GF-D8 (cell line): ENCODE measurements around the gene GMDS.

Experiments used
- DNase-seq: peaks from one replicate; lab custom pipeline; 2025; lab: John Stamatoyannopoulos, UW

GMDS gene

GRCh38 chr6:2035826-2036709 is 209.3 kb downstream of the GMDS start:
- DNase-seq: no peak

DNA sequence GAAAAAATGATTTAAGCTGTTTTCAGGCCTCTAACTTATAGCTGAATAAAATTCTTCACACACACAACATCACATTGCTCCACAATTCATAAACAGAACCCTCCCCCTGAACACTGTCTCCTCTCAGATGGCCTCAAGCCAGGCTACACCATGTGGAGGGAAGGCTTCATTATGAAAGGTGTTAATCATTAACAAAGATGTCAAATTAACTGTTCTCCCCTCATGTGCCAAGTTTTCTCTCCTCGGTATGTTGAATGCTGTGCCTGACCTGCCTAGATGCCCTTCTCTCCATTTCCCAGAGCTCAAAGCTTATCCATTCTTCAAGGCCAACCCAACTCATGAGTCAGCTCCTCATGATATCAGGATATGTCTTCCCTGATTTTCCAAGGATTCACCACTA is 210.4 kb downstream of the GMDS start:
- no peak for DNase-seq

- no peak for DNase-seq
These were observed 211.1 kb downstream of the GMDS start for GRCh38 chr6:2034256-2034655.

DNA sequence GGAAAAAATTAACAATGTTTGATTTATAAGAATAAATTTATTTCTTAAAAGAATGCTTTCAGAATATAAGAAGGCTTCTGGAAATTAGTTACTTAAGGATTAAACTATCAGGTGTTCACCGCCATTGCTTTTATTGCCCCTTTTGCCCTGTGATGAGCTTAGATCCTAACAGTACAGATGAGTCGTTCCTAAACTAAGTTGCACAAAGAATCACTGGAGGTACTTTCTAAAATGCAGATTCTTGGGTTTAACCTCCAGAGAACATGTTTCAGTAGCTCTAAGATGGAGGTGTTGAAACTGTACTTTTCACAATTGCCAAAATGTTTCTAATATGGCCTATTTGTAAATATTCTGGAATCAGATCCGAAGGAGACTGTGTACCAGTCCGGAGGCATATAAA is 211.9 kb downstream of the GMDS start:
- DNase-seq: no peak

GRCh38 chr6:2030682-2031244 is 214.6 kb downstream of the GMDS start:
- DNase-seq: no peak

DNA sequence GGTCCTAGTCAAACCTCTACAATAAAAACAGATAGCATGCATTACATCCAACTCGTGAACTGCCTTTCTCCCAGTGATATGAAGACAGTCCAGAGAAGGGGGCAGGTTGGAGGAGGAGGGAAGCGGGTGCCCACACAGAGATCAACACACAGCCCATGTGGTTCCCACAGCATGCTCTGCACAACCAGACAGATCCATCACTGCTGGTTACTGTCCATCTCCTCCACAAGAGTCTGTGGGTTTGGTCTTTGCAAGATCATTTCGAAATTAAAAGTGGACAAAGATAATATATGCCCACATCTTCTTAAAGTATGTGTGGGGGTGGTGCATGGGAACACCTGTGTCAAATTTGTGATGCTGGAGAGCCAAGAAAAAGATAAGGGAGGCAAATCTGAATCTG is 215.5 kb downstream of the GMDS start:
- no peak for DNase-seq

DNA sequence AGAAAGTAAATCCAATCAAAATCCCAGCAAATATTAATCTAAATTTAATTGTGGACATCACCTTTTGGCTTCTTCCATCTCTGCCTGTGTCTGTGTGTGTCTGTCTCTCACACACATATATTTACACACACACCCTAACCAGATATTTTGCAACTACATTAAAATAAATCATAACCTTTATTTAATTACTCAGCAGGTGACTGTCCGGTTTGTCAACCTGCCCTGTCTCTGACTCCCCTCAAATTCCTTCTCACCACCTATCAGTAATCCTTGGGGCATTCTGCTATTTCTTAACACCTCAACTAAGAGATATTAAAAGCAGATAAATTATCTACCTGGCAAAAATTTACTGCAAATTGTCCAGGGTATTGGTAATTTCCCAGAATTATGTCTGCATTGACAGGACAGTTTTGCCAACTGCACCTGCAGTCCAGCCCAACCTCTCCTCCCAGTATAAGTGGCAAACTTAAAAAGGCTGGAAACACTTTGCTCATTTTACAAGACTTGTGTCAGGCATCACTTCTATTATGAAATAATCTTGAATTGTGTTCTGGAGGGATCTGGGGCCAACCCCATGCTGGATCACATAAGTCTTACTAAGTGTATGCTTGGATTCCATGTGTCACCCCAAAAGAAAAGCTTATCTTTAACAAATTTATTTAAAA is 216.1 kb downstream of the GMDS start:
- DNase-seq: no peak

GRCh38 chr6:2028457-2029038 is 216.9 kb downstream of the GMDS start:
- peak; percentile 55 for DNase-seq

DNA sequence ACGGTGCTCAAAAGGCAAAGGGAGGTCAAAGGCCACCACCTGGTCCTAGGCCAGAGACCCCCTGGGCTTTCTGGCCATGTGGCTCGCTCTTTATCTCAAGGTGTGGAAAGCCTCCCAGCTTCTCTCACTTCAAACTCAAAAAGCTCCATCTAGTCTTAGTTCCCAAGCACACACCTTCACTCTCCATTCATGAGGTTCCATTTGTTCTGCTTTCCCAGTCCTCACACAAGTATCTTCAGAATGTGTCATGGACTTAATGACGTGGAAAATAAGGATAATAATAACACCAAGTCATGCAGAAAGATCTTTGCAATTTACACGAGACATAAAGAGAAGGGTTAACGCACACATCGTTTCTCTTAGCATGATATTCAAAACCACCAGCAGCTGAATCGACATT is 219.3 kb downstream of the GMDS start:
- DNase-seq: no peak

- peak; percentile 65 for DNase-seq
These were observed 223.7 kb downstream of the GMDS start for GRCh38 chr6:2021713-2022125.

DNA sequence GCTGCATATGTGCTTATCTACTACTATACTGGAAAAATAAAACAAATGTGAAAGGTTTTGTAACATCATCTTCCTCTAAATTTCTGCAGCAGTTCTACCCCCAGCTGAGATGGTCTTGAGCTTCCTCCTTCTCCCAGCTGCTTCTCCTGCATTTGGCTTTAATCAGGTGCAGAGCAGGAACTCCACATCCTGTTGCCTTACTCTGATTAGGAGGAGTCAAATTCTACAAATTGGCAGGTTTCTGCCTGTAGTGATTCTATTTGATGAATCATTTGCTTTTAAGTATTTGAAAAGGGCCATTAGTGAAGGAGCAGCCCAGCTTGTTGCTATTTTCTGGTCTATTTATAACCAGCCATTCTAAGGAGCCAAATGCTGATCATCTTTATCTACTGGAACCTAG is 224.5 kb downstream of the GMDS start:
- peak; percentile 85 for DNase-seq

- no peak for DNase-seq
These were observed 226.4 kb downstream of the GMDS start for GRCh38 chr6:2019051-2019450.

DNA sequence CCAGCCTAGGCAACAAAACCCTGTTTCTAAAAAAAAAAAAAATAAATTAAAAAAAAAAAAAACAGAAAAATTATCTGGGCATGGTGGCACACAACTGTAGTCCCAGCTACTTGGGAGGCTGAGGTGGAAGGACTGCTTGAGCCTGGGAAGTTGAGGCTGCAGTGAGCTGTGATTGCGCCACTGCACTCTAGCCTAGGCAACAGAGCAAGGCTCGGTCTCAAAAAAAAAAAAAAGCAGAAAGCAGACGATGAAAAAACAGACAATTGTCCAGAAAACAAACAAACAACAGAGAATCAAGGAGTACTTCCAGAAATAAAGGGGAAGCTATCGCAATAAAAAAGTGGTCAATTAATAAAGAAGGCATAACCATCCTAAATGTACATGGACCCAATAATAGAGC is 229.4 kb downstream of the GMDS start:
- no peak for DNase-seq

- DNase-seq: no peak
These were observed 236.9 kb downstream of the GMDS start for GRCh38 chr6:2008383-2008976.

DNA sequence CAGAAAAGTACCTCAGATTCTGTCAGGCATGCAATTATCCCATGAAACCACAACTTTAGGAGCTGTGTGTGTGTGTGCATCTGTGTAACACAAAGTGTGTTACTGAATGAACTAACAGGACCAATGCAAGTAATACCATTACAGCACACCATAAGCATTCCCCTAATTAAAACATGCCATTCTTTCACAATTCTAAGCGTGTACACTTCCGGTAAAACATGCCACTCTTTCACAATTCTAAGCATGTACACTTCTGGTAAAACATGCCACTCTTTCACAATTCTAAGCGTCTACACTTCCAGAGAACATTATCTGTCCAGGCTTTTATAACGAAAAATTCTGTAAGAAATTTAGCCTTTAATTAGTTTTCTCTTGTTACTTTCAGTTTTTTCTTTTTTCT is 238.2 kb downstream of the GMDS start:
- no peak for DNase-seq

- no peak for DNase-seq
These were observed 240.5 kb downstream of the GMDS start for GRCh38 chr6:2004888-2005287.

DNA sequence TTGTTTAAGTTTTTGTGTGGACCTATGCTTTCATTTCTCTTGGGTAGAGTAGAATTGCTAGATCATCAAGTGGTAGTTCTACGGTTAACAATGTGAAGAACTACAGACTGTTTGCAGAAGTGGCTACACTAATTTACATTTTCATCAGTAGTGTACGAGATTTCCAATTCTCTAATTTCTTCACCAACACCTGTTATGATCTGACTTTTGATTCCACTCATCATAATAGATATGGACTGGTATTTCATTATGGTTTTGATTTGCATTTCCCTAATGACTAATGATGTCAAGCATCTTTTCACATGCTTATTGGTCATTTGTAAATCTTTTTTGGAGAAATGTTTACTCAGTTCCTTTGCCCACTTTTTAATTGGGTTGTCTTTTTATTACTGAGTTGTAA is 244.4 kb downstream of the GMDS start:
- DNase-seq: no peak

GRCh38 chr6:1997702-1998101 is 247.7 kb downstream of the GMDS start:
- DNase-seq: no peak

- DNase-seq: no peak
These were observed 249.8 kb downstream of the GMDS start for GRCh38 chr6:1995636-1996035.

DNA sequence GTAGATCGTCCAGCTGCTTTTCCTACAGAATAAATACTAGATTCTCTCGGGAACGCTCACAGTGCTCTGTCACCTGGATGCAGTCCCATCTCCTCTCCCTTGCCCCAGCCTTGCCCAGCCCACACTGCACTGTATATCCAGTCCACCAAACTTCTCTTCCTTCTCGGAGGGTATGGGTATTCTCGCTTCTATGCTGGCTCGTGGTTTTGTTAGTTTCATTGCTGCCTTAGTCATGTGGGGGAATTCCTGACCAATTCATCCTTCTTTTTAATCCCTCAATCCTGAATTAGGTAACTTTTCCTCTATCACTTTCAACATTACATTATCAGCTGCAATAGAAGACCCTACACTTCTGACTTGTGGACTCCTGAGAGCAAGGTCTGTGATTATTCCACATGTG is 252.4 kb downstream of the GMDS start:
- DNase-seq: no peak

GRCh38 chr6:1991332-1991878 is 254.0 kb downstream of the GMDS start:
- DNase-seq: no peak

- DNase-seq: no peak
These were observed 256.6 kb downstream of the GMDS start for GRCh38 chr6:1988843-1989242.
